Lower leg skin (tissue), 4 donors: ENCODE measurements around the gene CMSS1. TPM values are rescaled to one million over a fixed set of nuclear protein-coding genes. Genes with fewer than 3 reads are reported as not detected.
A peak's percentile ranks its signal among the peaks of the same experiment; 100 is the strongest.

Experiments used
- DNase-seq, 2 donors: peaks; one replicate each; pipeline ENCODE4 v3.0.0-alpha.2; 2019; ENCODE audit warnings: low spot score in 2 of 2
- H3K4me3 ChIP-seq: fragments of 200-600 bp; sonication (generic); 2 replicates; pipeline ENCODE4 v1.5.1; 2017; ENCODE audit warnings: mild to moderate bottlenecking, low read depth; ENCODE audit not compliant: poor library complexity, severe bottlenecking
- POLR2A ChIP-seq, 2 donors: fragments of 450-650 bp; IDR thresholded peaks; one replicate each; pipeline ENCODE4 v1.6.1; 2016 to 2017; ENCODE audit warnings: antibody characterized with exemption in 2 of 2, mild to moderate bottlenecking in 1 of 2, moderate library complexity in 1 of 2
- WGBS, 2 donors: methylation state at CpG; one replicate each; pipeline ENCODE4 v1.1.5; 2018; 5-methylcytosine and 5-hydroxymethylcytosine counted together
- intact Hi-C: fragments of 100-400 bp; cut with DNase I; formaldehyde crosslinking; loops from one replicate; pipeline ENCODE4 v1.15.0; 2023; ENCODE audit warnings: low total_unique reads
- total RNA-seq, 4 donors: library from RNA; depleted of rRNA; stranded (reverse); fragments of >200 nt; gene quantifications; one replicate each; pipeline ENCODE4 v1.1.0, GENCODE V29; 2016
- TF ChIP-seq, protein P1 (sequence below), 3 donors: fragments of 450-650 bp; IDR thresholded peaks; one replicate each; pipeline ENCODE4 v1.5.1; 2016; ENCODE audit warnings: antibody characterized with exemption in 3 of 3, mild to moderate bottlenecking in 3 of 3, moderate library complexity in 2 of 3

The CMSS1 gene
- total RNA-seq, 4 donors from 2014 or later = 3.7 to 13.2 (median 7.5) TPM

DNA sequence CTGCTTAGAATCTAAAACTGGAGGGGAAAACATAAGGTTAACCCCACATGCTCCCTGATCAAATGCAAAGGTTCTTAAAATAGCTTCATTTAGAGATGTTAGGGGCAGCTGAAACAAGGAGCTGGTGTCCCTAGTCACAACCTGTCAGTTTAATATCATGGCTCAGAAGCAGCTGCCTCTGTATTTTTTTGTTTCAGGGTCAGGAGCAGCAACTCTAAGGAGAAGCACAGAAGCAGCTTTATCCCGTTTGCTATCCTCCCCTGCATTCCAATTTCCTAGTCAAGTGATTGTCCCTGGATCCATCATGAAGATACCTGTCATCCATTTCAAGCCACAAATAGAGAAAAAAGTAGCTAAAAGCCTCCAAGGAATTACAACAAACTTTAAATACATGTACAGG lies 292.5 kb downstream of the CMSS1 start:
- TF ChIP-seq, protein P1, sequence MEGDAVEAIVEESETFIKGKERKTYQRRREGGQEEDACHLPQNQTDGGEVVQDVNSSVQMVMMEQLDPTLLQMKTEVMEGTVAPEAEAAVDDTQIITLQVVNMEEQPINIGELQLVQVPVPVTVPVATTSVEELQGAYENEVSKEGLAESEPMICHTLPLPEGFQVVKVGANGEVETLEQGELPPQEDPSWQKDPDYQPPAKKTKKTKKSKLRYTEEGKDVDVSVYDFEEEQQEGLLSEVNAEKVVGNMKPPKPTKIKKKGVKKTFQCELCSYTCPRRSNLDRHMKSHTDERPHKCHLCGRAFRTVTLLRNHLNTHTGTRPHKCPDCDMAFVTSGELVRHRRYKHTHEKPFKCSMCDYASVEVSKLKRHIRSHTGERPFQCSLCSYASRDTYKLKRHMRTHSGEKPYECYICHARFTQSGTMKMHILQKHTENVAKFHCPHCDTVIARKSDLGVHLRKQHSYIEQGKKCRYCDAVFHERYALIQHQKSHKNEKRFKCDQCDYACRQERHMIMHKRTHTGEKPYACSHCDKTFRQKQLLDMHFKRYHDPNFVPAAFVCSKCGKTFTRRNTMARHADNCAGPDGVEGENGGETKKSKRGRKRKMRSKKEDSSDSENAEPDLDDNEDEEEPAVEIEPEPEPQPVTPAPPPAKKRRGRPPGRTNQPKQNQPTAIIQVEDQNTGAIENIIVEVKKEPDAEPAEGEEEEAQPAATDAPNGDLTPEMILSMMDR (IDR thresholded peaks at IDR 0.05) = no peak
- no peak for TF ChIP-seq POLR2A (IDR thresholded peaks at IDR 0.05)

DNA sequence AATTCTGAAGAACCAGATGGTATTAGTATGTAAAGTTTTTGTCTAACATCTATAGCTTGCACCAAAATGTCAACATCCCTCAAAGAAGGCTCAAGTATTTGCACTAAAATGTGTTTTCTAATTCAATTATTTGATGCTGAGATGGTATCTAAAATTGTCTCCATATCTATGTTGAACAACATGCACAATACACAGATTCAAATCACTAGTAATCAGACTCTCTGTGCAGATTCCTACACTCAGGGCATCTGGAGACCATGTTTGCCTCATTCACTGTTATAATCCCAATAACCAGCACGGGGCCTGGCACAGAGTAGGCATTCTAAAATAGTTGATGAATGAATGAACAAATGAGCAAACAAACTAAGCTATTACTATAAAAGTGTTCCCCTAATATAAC lies 294.1 kb downstream of the CMSS1 start:
- WGBS, 2 donors = 66 to 80% methylated on average over 1 of the region's 1 CpG
- no peak for TF ChIP-seq POLR2A (IDR thresholded peaks at IDR 0.05)
- TF ChIP-seq, protein P1 (IDR thresholded peaks at IDR 0.05) = no peak
- DNase-seq = no peak
- no peak overlapping the region for H3K4me3 ChIP-seq
- intact Hi-C loops = no loop called here

More for the DNA sequence above, 292.5 kb downstream of the CMSS1 start:
- intact Hi-C loops = no loop called here
- no peak for DNase-seq
- 75 to 91% methylated on average over 1 of the region's 1 CpG for WGBS, 2 donors
- H3K4me3 ChIP-seq = no peak overlapping the region

GRCh38 chr3:100113723-100114412 lies 296.2 kb downstream of the CMSS1 start:
- no peak overlapping the region for H3K4me3 ChIP-seq
- TF ChIP-seq, protein P1 (IDR thresholded peaks at IDR 0.05) = no peak
- TF ChIP-seq POLR2A (IDR thresholded peaks at IDR 0.05) = no peak
- intact Hi-C loops = no loop called here
- 72 to 74% methylated on average over 7 of the region's 7 CpGs for WGBS, 2 donors
- DNase-seq = no peak

DNA sequence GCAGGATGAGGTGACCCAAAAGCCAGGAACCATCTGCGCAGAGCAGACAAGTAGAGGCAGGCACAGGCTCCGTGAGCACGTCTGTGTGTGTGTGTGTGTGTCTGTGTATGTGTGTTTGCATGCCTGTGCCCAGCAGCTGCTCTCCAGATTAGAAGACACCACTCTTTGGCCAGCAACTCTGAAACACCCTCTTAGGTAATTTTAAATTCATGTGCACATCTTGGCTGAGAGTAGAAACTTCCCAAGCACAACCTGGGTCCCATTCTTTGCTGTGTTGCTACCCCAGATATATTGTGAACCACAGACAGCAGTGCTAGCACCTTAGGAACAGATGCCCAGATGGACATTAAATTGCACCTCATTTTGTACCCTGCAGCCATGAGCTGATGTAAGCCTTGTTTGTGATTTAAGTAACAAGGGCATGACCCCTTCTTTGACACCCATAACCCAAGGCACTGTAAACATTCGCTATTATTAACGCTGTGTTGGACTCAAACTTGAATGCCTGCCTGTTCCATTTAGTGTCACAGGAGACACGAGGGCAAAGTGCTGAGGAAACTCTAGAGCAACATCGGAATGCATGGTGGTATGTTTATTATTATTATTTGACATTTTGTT lies 296.9 kb downstream of the CMSS1 start, which contains the start of gene FILIP1L:
Gene FILIP1L (minus strand): TSS at position 89 of the 618 bp plus-strand sequence.
- WGBS, 2 donors = 52 to 60% methylated on average over 7 of the region's 7 CpGs
- H3K4me3 ChIP-seq = no peak within 1 kb of the TSS
- peak in 1 of 2 donors; percentile 43 for DNase-seq
- no peak for TF ChIP-seq POLR2A (IDR thresholded peaks at IDR 0.05)
- TF ChIP-seq, protein P1 (IDR thresholded peaks at IDR 0.05) = no peak
- intact Hi-C loops = no loop called here

- TF ChIP-seq POLR2A (IDR thresholded peaks at IDR 0.05) = no peak
- TF ChIP-seq, protein P1 (IDR thresholded peaks at IDR 0.05) = no peak
- 87 to 90% methylated on average over 4 of the region's 4 CpGs for WGBS, 2 donors
- DNase-seq = no peak
- H3K4me3 ChIP-seq = no peak overlapping the region
- intact Hi-C loops = no loop called here
Measured at GRCh38 chr3:100117093-100117492, 299.4 kb downstream of the CMSS1 start.
